ENCODE results near the gene PGM3.

PGM3 gene

GRCh38 chr6:83125425-83125824 is 67.6 kb downstream of the PGM3 start:
- in situ Hi-C loops (cut with MboI; ENCODE audit: low sequenced_read_pairs) = no loop called here

- in situ Hi-C loops (cut with MboI; ENCODE audit: low sequenced_read_pairs) = no loop called here
Observed at GRCh38 chr6:83124553-83124952, 68.5 kb downstream of the PGM3 start.

GRCh38 chr6:83119742-83120300 is 73.2 kb downstream of the PGM3 start:
- in situ Hi-C loops (cut with MboI; ENCODE audit: low sequenced_read_pairs) = no loop called here

- in situ Hi-C loops (cut with MboI; ENCODE audit: low sequenced_read_pairs) = no loop called here
Observed at GRCh38 chr6:83117802-83118201, 75.3 kb downstream of the PGM3 start.

Measured in HL-60/S4 treated with phorbol 12-myristate 13-acetate at 8.2 ng/mL for 4 days and 3 days (cell line).